ENCODE measurements around the gene AIMP1.
A peak's percentile ranks its signal among the peaks of the same experiment; 100 is the strongest.

AIMP1 gene

GRCh38 chr4:106305435-106306055, 10.8 kb upstream of the AIMP1 start:
- H3K4me3 ChIP-seq (replicated peaks; ENCODE audit: low read depth, low read length) = no peak overlapping the region
- no peak for TF ChIP-seq CTCF (IDR thresholded peaks at IDR 0.05; ENCODE audit: low read depth, low read length, missing control alignments)
- no peak for DNase-seq (ENCODE audit: extremely low read depth, low read depth)

GRCh38 chr4:106306561-106306960, 9.8 kb upstream of the AIMP1 start:
- no peak overlapping the region for H3K4me3 ChIP-seq (replicated peaks; ENCODE audit: low read depth, low read length)
- TF ChIP-seq CTCF (IDR thresholded peaks at IDR 0.05; ENCODE audit: low read depth, low read length, missing control alignments) = no peak
- no peak for DNase-seq (ENCODE audit: extremely low read depth, low read depth)

GRCh38 chr4:106312377-106312776, 4.0 kb upstream of the AIMP1 start:
- no peak for DNase-seq (ENCODE audit: extremely low read depth, low read depth)
- TF ChIP-seq CTCF (IDR thresholded peaks at IDR 0.05; ENCODE audit: low read depth, low read length, missing control alignments) = no peak
- no peak overlapping the region for H3K4me3 ChIP-seq (replicated peaks; ENCODE audit: low read depth, low read length)

- no peak for TF ChIP-seq CTCF (IDR thresholded peaks at IDR 0.05; ENCODE audit: low read depth, low read length, missing control alignments)
- DNase-seq (ENCODE audit: extremely low read depth, low read depth) = no peak
- H3K4me3 ChIP-seq (replicated peaks; ENCODE audit: low read depth, low read length) = no peak overlapping the region
These were observed 3.3 kb upstream of the AIMP1 start for GRCh38 chr4:106312997-106313522.

GRCh38 chr4:106314960-106315359, 1.4 kb upstream of the AIMP1 start:
- H3K4me3 ChIP-seq (replicated peaks; ENCODE audit: low read depth, low read length) = peak overlapping the region; percentile 63
- DNase-seq (ENCODE audit: extremely low read depth, low read depth) = no peak
- TF ChIP-seq CTCF (IDR thresholded peaks at IDR 0.05; ENCODE audit: low read depth, low read length, missing control alignments) = no peak

GRCh38 chr4:106315476-106315967, 828 bp upstream of the AIMP1 start:
- TF ChIP-seq CTCF (IDR thresholded peaks at IDR 0.05; ENCODE audit: low read depth, low read length, missing control alignments) = no peak
- DNase-seq (ENCODE audit: extremely low read depth, low read depth) = no peak

More at GRCh38 chr4:106315476-106315967, 828 bp upstream of the AIMP1 start:
- peak overlapping the region; percentile 63 for H3K4me3 ChIP-seq (replicated peaks; ENCODE audit: low read depth, low read length)
